NCI-H2107 treated with DMSO at 0.1 percent for 48 hours (cell line): Measurements from ENCODE around the gene TACO1.

Experiments used
- DNase-seq: peaks from one replicate; lab custom pipeline; 2025; ENCODE audit not compliant: unreplicated experiment; lab: John Stamatoyannopoulos, UW

TACO1 gene

GRCh38 chr17:63600569-63601438 is at the start of gene TACO1:
Gene TACO1 (plus strand): TSS chr17:63600895. CDS start chr17:63601084, 189 bp downstream.
- DNase-seq: peak; percentile 54

- no peak for DNase-seq
Measured at GRCh38 chr17:63552211-63552610, 48.5 kb upstream of the TACO1 start.

- DNase-seq: no peak
Measured at GRCh38 chr17:63555500-63556156, 45.1 kb upstream of the TACO1 start.

- DNase-seq: no peak
Measured at GRCh38 chr17:63557416-63557815, 43.3 kb upstream of the TACO1 start.

- DNase-seq: no peak
Measured at GRCh38 chr17:63558441-63558840, 42.3 kb upstream of the TACO1 start.

- no peak for DNase-seq
Measured at GRCh38 chr17:63561819-63562218, 38.9 kb upstream of the TACO1 start.

- no peak for DNase-seq
Measured at GRCh38 chr17:63563339-63563738, 37.4 kb upstream of the TACO1 start.

- DNase-seq: no peak
Measured at GRCh38 chr17:63564562-63564961, 36.1 kb upstream of the TACO1 start.

- no peak for DNase-seq
Measured at GRCh38 chr17:63567229-63567628, 33.5 kb upstream of the TACO1 start.

- DNase-seq: no peak
Measured at GRCh38 chr17:63568563-63568962, 32.1 kb upstream of the TACO1 start.

GRCh38 chr17:63571632-63572310 is 28.9 kb upstream of the TACO1 start:
- DNase-seq: no peak

- no peak for DNase-seq
Measured at GRCh38 chr17:63573634-63574033, 27.1 kb upstream of the TACO1 start.

GRCh38 chr17:63578027-63578768 is 22.5 kb upstream of the TACO1 start:
- no peak for DNase-seq

GRCh38 chr17:63578769-63579111 is 22.0 kb upstream of the TACO1 start:
- DNase-seq: no peak

- no peak for DNase-seq
Measured at GRCh38 chr17:63579633-63580032, 21.1 kb upstream of the TACO1 start.

- no peak for DNase-seq
Measured at GRCh38 chr17:63587770-63588169, 12.9 kb upstream of the TACO1 start.

GRCh38 chr17:63588797-63589196 is 11.9 kb upstream of the TACO1 start:
- no peak for DNase-seq

GRCh38 chr17:63589646-63590045 is 11.0 kb upstream of the TACO1 start:
- DNase-seq: no peak

- DNase-seq: no peak
Measured at GRCh38 chr17:63592797-63593196, 7.9 kb upstream of the TACO1 start.

- no peak for DNase-seq
Measured at GRCh38 chr17:63595132-63595531, 5.6 kb upstream of the TACO1 start.

GRCh38 chr17:63596856-63597586 is 3.7 kb upstream of the TACO1 start:
- DNase-seq: no peak
